Measurements from ENCODE around the gene PIK3CD. TPM values are rescaled to one million over a fixed set of nuclear protein-coding genes. Genes with fewer than 3 reads are reported as not detected.

Gene PIK3CD
- total RNA-seq, 1 donor from 2014 or later, result 3.3 TPM

- ATAC-seq (ENCODE audit: poor library complexity), result no peak
- intact Hi-C loops (cut with DNase I), result loop anchor here (5.0 kb wide), 1 partner anchor 143 kb away; no protein-coding TSS in a partner anchor
Measured at GRCh38 chr1:9723926-9724325, 72.4 kb downstream of the PIK3CD start.

GRCh38 chr1:9724706-9725476 lies 73.4 kb downstream of the PIK3CD start:
- intact Hi-C loops (cut with DNase I), result loop anchor here (5.0 kb wide), 1 partner anchor 142 kb away; no protein-coding TSS in a partner anchor
- ATAC-seq (ENCODE audit: poor library complexity) (peak; percentile 67), DNase-seq (peak; percentile 72)

More at GRCh38 chr1:9723926-9724325, 72.4 kb downstream of the PIK3CD start:
- no peak for DNase-seq

- DNase-seq (no peak), ATAC-seq (ENCODE audit: poor library complexity) (no peak)
- intact Hi-C loops (cut with DNase I), result no loop called here
Measured at GRCh38 chr1:9726406-9726805, 74.9 kb downstream of the PIK3CD start.

- ATAC-seq (ENCODE audit: poor library complexity), result no peak
- intact Hi-C loops (cut with DNase I), result no loop called here
Measured at GRCh38 chr1:9726905-9727595, 75.5 kb downstream of the PIK3CD start.

GRCh38 chr1:9728451-9729295 lies 77.1 kb downstream of the PIK3CD start:
- DNase-seq, result no peak
- ATAC-seq (ENCODE audit: poor library complexity), result no peak
- intact Hi-C loops (cut with DNase I), result no loop called here

More at GRCh38 chr1:9726905-9727595, 75.5 kb downstream of the PIK3CD start:
- DNase-seq, result no peak

GRCh38 chr1:9729523-9729922 lies 78.0 kb downstream of the PIK3CD start:
- ATAC-seq (ENCODE audit: poor library complexity) (no peak), DNase-seq (no peak)
- intact Hi-C loops (cut with DNase I), result no loop called here

GRCh38 chr1:9730096-9730901 lies 78.8 kb downstream of the PIK3CD start:
- intact Hi-C loops (cut with DNase I), result no loop called here
- ATAC-seq (ENCODE audit: poor library complexity) (peak; percentile 59), DNase-seq (peak; percentile 82)

- intact Hi-C loops (cut with DNase I), result no loop called here
- no peak for ATAC-seq (ENCODE audit: poor library complexity)
- DNase-seq, result no peak
Measured at GRCh38 chr1:9731051-9731537, 79.6 kb downstream of the PIK3CD start.

- DNase-seq, result no peak
- ATAC-seq (ENCODE audit: poor library complexity), result no peak
- intact Hi-C loops (cut with DNase I), result no loop called here
Measured at GRCh38 chr1:9731561-9731960, 80.0 kb downstream of the PIK3CD start.

- ATAC-seq (ENCODE audit: poor library complexity), result no peak
- no peak for DNase-seq
- intact Hi-C loops (cut with DNase I), result no loop called here
Measured at GRCh38 chr1:9732123-9732971, 80.8 kb downstream of the PIK3CD start.

- no peak for ATAC-seq (ENCODE audit: poor library complexity)
- intact Hi-C loops (cut with DNase I), result no loop called here
Measured at GRCh38 chr1:9733160-9733789, 81.7 kb downstream of the PIK3CD start.

GRCh38 chr1:9735800-9736199 lies 84.3 kb downstream of the PIK3CD start:
- DNase-seq (no peak), ATAC-seq (ENCODE audit: poor library complexity) (no peak)
- intact Hi-C loops (cut with DNase I), result no loop called here

More at GRCh38 chr1:9733160-9733789, 81.7 kb downstream of the PIK3CD start:
- no peak for DNase-seq

- DNase-seq, result no peak
- intact Hi-C loops (cut with DNase I), result no loop called here
Measured at GRCh38 chr1:9736241-9736640, 84.7 kb downstream of the PIK3CD start.

GRCh38 chr1:9737057-9737456 lies 85.5 kb downstream of the PIK3CD start:
- no peak for DNase-seq
- intact Hi-C loops (cut with DNase I), result no loop called here
- ATAC-seq (ENCODE audit: poor library complexity), result no peak

More at GRCh38 chr1:9736241-9736640, 84.7 kb downstream of the PIK3CD start:
- no peak for ATAC-seq (ENCODE audit: poor library complexity)

- ATAC-seq (ENCODE audit: poor library complexity) (no peak), DNase-seq (no peak)
- intact Hi-C loops (cut with DNase I), result no loop called here
Measured at GRCh38 chr1:9737671-9738070, 86.1 kb downstream of the PIK3CD start.

- intact Hi-C loops (cut with DNase I), result no loop called here
- DNase-seq, result no peak
- ATAC-seq (ENCODE audit: poor library complexity), result no peak
Measured at GRCh38 chr1:9744106-9744799, 92.7 kb downstream of the PIK3CD start.

All from Right ventricle myocardium superior (tissue), 1 donor.